HepG2 (cell line): ENCODE data around the gene RSPH9. TPM values are rescaled to one million over a fixed set of nuclear protein-coding genes. Genes with fewer than 3 reads are reported as not detected.

Experiments
- ATF2 ChIP-seq: sonication (generic); formaldehyde crosslinking; IDR thresholded peaks from 2 replicates; pipeline ENCODE4 v1.4.0; 2020; ENCODE audit warnings: missing genetic modification reagents
- ATF7 ChIP-seq, 2 experiments: fragments of 450-650 bp in 1 of 2; sonication (generic) in 1 of 2; formaldehyde crosslinking in 1 of 2; IDR thresholded peaks; 2 replicates each; pipeline versions ENCODE4 v1.4.0 to v1.6.1; 2016 to 2020; ENCODE audit warnings: antibody characterized with exemption in 1 of 2, mild to moderate bottlenecking in 1 of 2, missing genetic modification reagents in 1 of 2
- BHLHE40 ChIP-seq: IDR thresholded peaks from 2 replicates; pipeline ENCODE4 v1.6.1; 2011; ENCODE audit warnings: low read length, improper control_type of control experiment
- CBFB ChIP-seq: sonication (generic); formaldehyde crosslinking; IDR thresholded peaks from 2 replicates; pipeline ENCODE4 v1.4.0; 2020; ENCODE audit warnings: missing genetic modification reagents
- CBX1 ChIP-seq: IDR thresholded peaks from one replicate; pipeline ENCODE4 v1.6.1; 2016; ENCODE audit warnings: antibody characterized with exemption, low read depth
- CCAR2 ChIP-seq: fragments of 200-400 bp; formaldehyde crosslinking; optimal IDR thresholded peaks from 2 replicates; pipeline ENCODE3; 2018; ENCODE audit warnings: low read depth, mild to moderate bottlenecking, low read length, moderate library complexity
- CHD2 ChIP-seq: IDR thresholded peaks from 2 replicates; pipeline ENCODE4 v1.6.1; 2011; ENCODE audit warnings: low read depth, low read length, improper control_type of control experiment
- MED1 ChIP-seq: sonication (generic); formaldehyde crosslinking; IDR thresholded peaks from 2 replicates; pipeline ENCODE4 v1.4.0; 2020; ENCODE audit warnings: missing genetic modification reagents
- MTA3 ChIP-seq: sonication (generic); formaldehyde crosslinking; IDR thresholded peaks from 2 replicates; pipeline ENCODE4 v1.4.0; 2020; ENCODE audit warnings: missing genetic modification reagents
- MTERF4 ChIP-seq: sonication (generic); formaldehyde crosslinking; IDR thresholded peaks from 2 replicates; pipeline ENCODE4 v1.8.0; 2023; ENCODE audit warnings: mild to moderate bottlenecking, missing genetic modification reagents
- NCOA5 ChIP-seq: sonication (generic); formaldehyde crosslinking; IDR thresholded peaks from 2 replicates; pipeline ENCODE4 v1.4.0; 2020; ENCODE audit warnings: missing genetic modification reagents
- ONECUT2 ChIP-seq: sonication (generic); formaldehyde crosslinking; IDR thresholded peaks from 2 replicates; pipeline ENCODE4 v1.4.0; 2020; ENCODE audit warnings: missing genetic modification reagents
- PBX3 ChIP-seq: sonication (generic); formaldehyde crosslinking; IDR thresholded peaks from 2 replicates; pipeline ENCODE4 v1.8.1; 2023; ENCODE audit warnings: missing genetic modification reagents, inconsistent platforms, borderline replicate concordance
- PCBP2 ChIP-seq: fragments of 200-400 bp; formaldehyde crosslinking; optimal IDR thresholded peaks from 2 replicates; pipeline ENCODE3; 2018; ENCODE audit warnings: low read length, low read depth; ENCODE audit not compliant: poor library complexity, severe bottlenecking
- SIX1 ChIP-seq: sonication (generic); formaldehyde crosslinking; IDR thresholded peaks from 2 replicates; pipeline ENCODE4 v1.4.0; 2020; ENCODE audit warnings: missing genetic modification reagents, borderline replicate concordance
- SP5 ChIP-seq: IDR thresholded peaks from 2 replicates; pipeline ENCODE4 v1.6.1; 2016; ENCODE audit warnings: low read depth, borderline replicate concordance
- TARDBP ChIP-seq: sonication (generic); formaldehyde crosslinking; IDR thresholded peaks from 2 replicates; pipeline ENCODE4 v1.8.0; 2022; ENCODE audit warnings: mild to moderate bottlenecking, missing genetic modification reagents
- YEATS4 ChIP-seq: sonication (generic); formaldehyde crosslinking; IDR thresholded peaks from 2 replicates; pipeline ENCODE4 v1.4.0; 2020; ENCODE audit warnings: missing genetic modification reagents, borderline replicate concordance
- ZFP82 ChIP-seq: sonication (generic); formaldehyde crosslinking; IDR thresholded peaks from 2 replicates; pipeline ENCODE4 v1.5.1; 2020; ENCODE audit warnings: mild to moderate bottlenecking, missing genetic modification reagents, borderline replicate concordance
- ZMYM4 ChIP-seq: sonication (generic); formaldehyde crosslinking; IDR thresholded peaks from 2 replicates; pipeline ENCODE4 v1.8.1; 2023; ENCODE audit warnings: mild to moderate bottlenecking, missing genetic modification reagents
- ZNF180 ChIP-seq: sonication (generic); formaldehyde crosslinking; IDR thresholded peaks from 2 replicates; pipeline ENCODE4 v1.4.0; 2020; ENCODE audit warnings: low read depth, missing genetic modification reagents, borderline replicate concordance
- ZNF225 ChIP-seq: sonication (generic); formaldehyde crosslinking; IDR thresholded peaks from 2 replicates; pipeline ENCODE4 v1.4.0; 2020; ENCODE audit warnings: mild to moderate bottlenecking, missing genetic modification reagents
- ZNF280B ChIP-seq: sonication (generic); formaldehyde crosslinking; IDR thresholded peaks from 2 replicates; pipeline ENCODE4 v1.5.0; 2020; ENCODE audit warnings: missing genetic modification reagents, mild to moderate bottlenecking, borderline replicate concordance
- ZNF292 ChIP-seq: sonication (generic); formaldehyde crosslinking; IDR thresholded peaks from 2 replicates; pipeline ENCODE4 v1.8.1; 2022; ENCODE audit warnings: mild to moderate bottlenecking, low read depth, missing genetic modification reagents, borderline replicate concordance
- ZNF329 ChIP-seq: sonication (generic); formaldehyde crosslinking; IDR thresholded peaks from 2 replicates; pipeline ENCODE4 v1.9.0; 2021; ENCODE audit warnings: low read depth, mild to moderate bottlenecking, missing genetic modification reagents
- ZNF430 ChIP-seq: sonication (generic); formaldehyde crosslinking; IDR thresholded peaks from 2 replicates; pipeline ENCODE4 v1.9.0; 2021; ENCODE audit warnings: mild to moderate bottlenecking, missing genetic modification reagents
- ZNF552 ChIP-seq: sonication (generic); formaldehyde crosslinking; IDR thresholded peaks from 2 replicates; pipeline ENCODE4 v1.9.0; 2022; ENCODE audit warnings: missing genetic modification reagents, mild to moderate bottlenecking, borderline replicate concordance
- ZNF703 ChIP-seq: sonication (generic); formaldehyde crosslinking; IDR thresholded peaks from 2 replicates; pipeline ENCODE4 v1.5.1; 2020; ENCODE audit warnings: missing genetic modification reagents, mild to moderate bottlenecking, moderate library complexity, borderline replicate concordance
- polyA plus RNA-seq, 8 experiments: library from polyadenylated mRNA; depleted of rRNA in 3 of 8; stranded (reverse) in 7 of 8; unstranded in 1 of 8; fragments of >200 nt; fragmentation: Illumina TruSeq in 4 of 8; extraction: Trizol in 4 of 8; gene quantifications; 2 replicates each; pipeline versions ENCODE4 v1.2.1 to v1.2.3, GENCODE V29; 2011 to 2016; ENCODE audit warnings: low read depth in 4 of 8, missing spikeins in 1 of 8, mixed read lengths in 1 of 8; ENCODE audit not compliant: insufficient read depth in 1 of 8
- total RNA-seq, 5 experiments: library from RNA; depleted of rRNA; stranded (reverse); fragments of >200 nt; fragmentation: Illumina TruSeq; extraction: Trizol; gene quantifications; 2 replicates each; pipeline ENCODE4 v1.2.3, GENCODE V29; 2016; ENCODE audit warnings: low read depth in 1 of 5

The RSPH9 gene
- total and polyA plus RNA-seq, 2 of the 13 experiments (the other 11 are each of a cell fraction or from before 2014, with no cell fraction given): 0.04 TPM; not detected in 1

GRCh38 chr6:43629104-43629504 is 15.7 kb upstream of the RSPH9 start, which contains the start of gene GTPBP2 (continued):
- TF ChIP-seq CBFB (CRISPR knock-in tag) (no peak; the same call in 1 of the 2 replicates), ZNF703 (CRISPR knock-in tag) (no peak), ATF7 (IDR thresholded peaks at IDR 0.05) (no peak), ATF7 (CRISPR knock-in tag; IDR thresholded peaks at IDR 0.05) (no peak), ZNF552 (no peak), ONECUT2 (CRISPR knock-in tag) (no peak), ZNF180 (CRISPR knock-in tag) (no peak), ZNF292 (CRISPR knock-in tag) (no peak), CBX1 (no peak), ZNF280B (CRISPR knock-in tag) (no peak), ZNF430 (no peak), CHD2 (peak; percentile 84), BHLHE40 (no peak), NCOA5 (CRISPR knock-in tag) (no peak), ZNF329 (CRISPR knock-in tag) (no peak), PBX3 (CRISPR knock-in tag) (no peak), CCAR2 (no peak), MED1 (no peak), ATF2 (CRISPR knock-in tag) (peak; percentile 75), SIX1 (CRISPR knock-in tag) (0 out of 2 replicates have a peak, but pooled peaks have one; percentile 24), TARDBP (CRISPR knock-in tag) (no peak; the same call in 1 of the 2 replicates), ZFP82 (CRISPR knock-in tag) (no peak), PCBP2 (no peak), ZMYM4 (CRISPR knock-in tag) (no peak), ZNF225 (CRISPR knock-in tag) (no peak), SP5 (CRISPR knock-in tag) (peak; percentile 73), MTERF4 (no peak), YEATS4 (CRISPR knock-in tag) (peak; percentile 29; the same call in 1 of the 2 replicates), MTA3 (CRISPR knock-in tag) (no peak)
